Measurements from ENCODE around the gene RIPOR2. TPM values are rescaled to one million over a fixed set of nuclear protein-coding genes. Genes with fewer than 3 reads are reported as not detected.
A peak's percentile ranks its signal among the peaks of the same experiment; 100 is the strongest.

The RIPOR2 gene
- polyA plus RNA-seq, 3 donors from 2014 or later: 262 to 392 (median 334) TPM

GRCh38 chr6:24832794-24833193 lies 103.0 kb downstream of the RIPOR2 start:
- peak overlapping the region; percentile 28 to 89 (median 69) for H3K27ac Mint-ChIP-seq
- no peak overlapping the region for H3K4me3 Mint-ChIP-seq
- peaks cover 36 to 65% of the 10 kb centered on the region in 2 donors for H3K4me1 Mint-ChIP-seq
- peaks cover 34 to 86% (median 54%) of the 10 kb centered on the region in 3 donors for H3K36me3 Mint-ChIP-seq
- no peaks in the 10 kb centered on the region for H3K9me3 Mint-ChIP-seq
- DNase-seq: no peak
- H3K27me3 Mint-ChIP-seq (ENCODE audit: low read depth in 3 of 3): peaks cover 2 to 56% (median 12%) of the 10 kb centered on the region in 3 donors

DNA sequence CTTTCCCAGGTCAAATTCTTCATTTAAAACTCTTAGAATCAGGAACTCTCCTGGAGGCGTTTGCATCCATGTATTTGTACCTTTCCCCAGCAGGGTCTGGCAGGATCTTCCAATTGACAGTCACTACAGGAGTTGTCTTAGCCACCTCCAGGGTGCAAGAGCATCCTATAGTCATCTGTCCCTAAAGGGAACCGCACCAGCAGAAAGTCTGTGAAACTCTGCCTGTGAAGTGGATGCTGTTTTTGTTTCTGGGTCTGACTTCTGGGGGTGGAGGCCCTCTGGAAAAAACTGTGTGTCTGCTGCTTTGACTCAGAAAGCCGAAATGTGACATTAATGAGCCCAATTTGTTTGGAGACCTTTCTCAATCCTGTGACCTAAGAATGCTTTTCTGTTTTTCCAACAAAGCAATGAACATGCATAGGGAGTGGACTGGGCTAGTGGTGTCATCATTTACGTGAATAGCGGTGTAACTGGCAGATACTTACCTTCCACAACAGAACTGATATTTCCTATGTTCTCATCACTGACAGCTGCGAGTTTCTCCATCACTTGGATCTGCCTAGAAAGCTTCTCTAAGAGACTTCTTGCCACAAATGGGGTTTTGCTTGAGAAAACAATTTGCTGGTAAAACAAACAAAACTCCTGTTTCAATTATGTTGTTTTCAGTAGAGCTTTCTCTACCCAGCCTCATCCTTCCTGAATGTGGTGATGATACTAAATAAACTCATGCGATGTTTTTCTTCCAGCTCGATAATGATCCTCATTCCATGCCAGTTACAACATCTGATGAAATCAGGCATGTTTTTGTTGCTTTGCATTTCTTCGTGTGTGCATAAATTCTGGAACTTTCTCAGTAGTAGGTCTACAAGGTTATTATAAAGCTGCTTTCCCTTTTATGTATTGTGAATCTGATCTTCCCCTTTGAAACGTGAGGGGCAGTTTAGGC lies 103.7 kb downstream of the RIPOR2 start:
- Mint-ChIP-seq H3K27me3 (ENCODE audit: low read depth in 3 of 3) (peaks cover 2 to 50% (median 12%) of the 10 kb centered on the region in 3 donors), H3K27ac (peak overlapping the region; percentile 28 to 89 (median 69)), H3K36me3 (peaks cover 31 to 89% (median 61%) of the 10 kb centered on the region in 3 donors), H3K9me3 (no peaks in the 10 kb centered on the region), H3K4me3 (no peak overlapping the region), H3K4me1 (peaks cover 33 to 66% of the 10 kb centered on the region in 2 donors)
- no peak for DNase-seq

DNA sequence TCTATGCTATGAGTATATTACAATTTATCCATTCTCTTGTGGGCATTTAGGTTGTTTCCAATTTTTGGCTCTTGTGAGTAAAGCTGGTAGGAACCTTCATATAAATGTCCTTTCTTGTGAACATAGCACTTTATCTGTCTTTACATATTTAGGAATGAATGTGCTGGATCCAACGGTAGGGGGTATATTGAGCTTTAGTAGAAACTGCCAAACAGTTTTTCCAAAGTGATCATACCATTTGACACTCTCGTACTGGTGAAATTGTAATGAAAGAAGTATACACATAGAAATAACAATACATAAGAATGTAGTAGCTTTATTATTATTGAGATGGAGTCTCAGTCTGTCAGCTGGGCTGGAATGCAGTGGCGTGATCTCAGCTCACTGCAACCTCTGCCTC lies 106.1 kb downstream of the RIPOR2 start:
- H3K36me3 Mint-ChIP-seq: peaks cover 29 to 76% (median 57%) of the 10 kb centered on the region in 3 donors
- H3K27ac Mint-ChIP-seq: peak overlapping the region in 2 of 6 donors; percentile 49 to 59

GRCh38 chr6:24827970-24828369 lies 107.8 kb downstream of the RIPOR2 start:
- H3K36me3 Mint-ChIP-seq: peaks cover 24 to 70% (median 54%) of the 10 kb centered on the region in 3 donors
- H3K4me3 Mint-ChIP-seq: no peak overlapping the region
- no peaks in the 10 kb centered on the region for H3K9me3 Mint-ChIP-seq

More for the DNA sequence above, 106.1 kb downstream of the RIPOR2 start:
- Mint-ChIP-seq H3K4me3 (no peak overlapping the region), H3K9me3 (no peaks in the 10 kb centered on the region), H3K4me1 (peaks cover 22 to 51% of the 10 kb centered on the region in 2 donors), H3K27me3 (ENCODE audit: low read depth in 3 of 3) (peaks cover 2 to 38% (median 6%) of the 10 kb centered on the region in 3 donors)
- DNase-seq: no peak

GRCh38 chr6:24827162-24827561 lies 108.6 kb downstream of the RIPOR2 start:
- H3K9me3 Mint-ChIP-seq: no peaks in the 10 kb centered on the region
- no peak for DNase-seq
- peaks cover 10 to 46% of the 10 kb centered on the region in 2 donors for H3K4me1 Mint-ChIP-seq
- H3K27me3 Mint-ChIP-seq (ENCODE audit: low read depth in 3 of 3): peaks cover 0 to 30% (median 2%) of the 10 kb centered on the region in 3 donors
- no peak overlapping the region for H3K4me3 Mint-ChIP-seq
- H3K27ac Mint-ChIP-seq: peak overlapping the region in 5 of 6 donors; percentile 25 to 68 (median 51)
- H3K36me3 Mint-ChIP-seq: peaks cover 17 to 62% (median 46%) of the 10 kb centered on the region in 3 donors

More at GRCh38 chr6:24827970-24828369, 107.8 kb downstream of the RIPOR2 start:
- Mint-ChIP-seq H3K27ac (peak overlapping the region in 5 of 6 donors; percentile 51 to 68 (median 64)), H3K27me3 (ENCODE audit: low read depth in 3 of 3) (peaks cover 0 to 34% (median 2%) of the 10 kb centered on the region in 3 donors), H3K4me1 (peaks cover 16 to 49% of the 10 kb centered on the region in 2 donors)
- no peak for DNase-seq

- Mint-ChIP-seq H3K9me3 (no peaks in the 10 kb centered on the region), H3K36me3 (peaks cover 12 to 56% (median 38%) of the 10 kb centered on the region in 3 donors), H3K4me1 (peaks cover 24 to 51% of the 10 kb centered on the region in 2 donors), H3K4me3 (no peak overlapping the region), H3K27me3 (ENCODE audit: low read depth in 3 of 3) (peaks cover 0 to 24% (median 4%) of the 10 kb centered on the region in 3 donors), H3K27ac (peak overlapping the region in 5 of 6 donors; percentile 53 to 83 (median 70))
- no peak for DNase-seq
These were observed 110.6 kb downstream of the RIPOR2 start for GRCh38 chr6:24825130-24825630.

- no peak for DNase-seq
- Mint-ChIP-seq H3K9me3 (no peaks in the 10 kb centered on the region), H3K4me1 (peaks cover 24 to 52% of the 10 kb centered on the region in 2 donors), H3K4me3 (no peak overlapping the region), H3K27ac (peak overlapping the region in 5 of 6 donors; percentile 45 to 78 (median 57)), H3K36me3 (peaks cover 12 to 49% (median 38%) of the 10 kb centered on the region in 3 donors), H3K27me3 (ENCODE audit: low read depth in 3 of 3) (peaks cover 0 to 21% (median 4%) of the 10 kb centered on the region in 3 donors)
These were observed 111.4 kb downstream of the RIPOR2 start for GRCh38 chr6:24824142-24824938.

DNA sequence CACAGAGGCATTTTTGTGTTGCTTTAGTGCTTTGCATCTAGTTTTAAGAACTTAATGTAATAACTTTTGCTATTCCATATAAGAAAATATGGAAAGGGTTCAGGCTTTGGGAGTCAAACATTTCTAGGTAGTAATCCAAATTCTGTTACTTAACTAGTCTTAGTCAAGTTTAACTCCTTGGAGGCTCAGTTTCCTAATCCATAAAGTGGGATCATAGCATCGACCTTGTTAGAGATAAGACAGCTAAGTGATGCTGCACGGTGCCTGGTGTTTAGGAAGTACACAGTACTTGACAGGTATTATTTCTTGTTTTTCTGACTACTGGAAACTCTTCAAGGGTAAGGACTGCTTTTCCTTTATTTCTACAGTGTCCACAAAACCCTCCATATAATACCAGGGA lies 112.6 kb downstream of the RIPOR2 start:
- peak overlapping the region in 3 of 6 donors; percentile 19 to 46 (median 42) for H3K27ac Mint-ChIP-seq
- H3K36me3 Mint-ChIP-seq: peaks cover 12 to 50% (median 41%) of the 10 kb centered on the region in 3 donors
- H3K4me1 Mint-ChIP-seq: peaks cover 25 to 60% of the 10 kb centered on the region in 2 donors
- H3K4me3 Mint-ChIP-seq: no peak overlapping the region
- peaks cover 0 to 15% (median 4%) of the 10 kb centered on the region in 3 donors for H3K27me3 Mint-ChIP-seq (ENCODE audit: low read depth in 3 of 3)
- no peaks in the 10 kb centered on the region for H3K9me3 Mint-ChIP-seq
- DNase-seq: no peak

DNA sequence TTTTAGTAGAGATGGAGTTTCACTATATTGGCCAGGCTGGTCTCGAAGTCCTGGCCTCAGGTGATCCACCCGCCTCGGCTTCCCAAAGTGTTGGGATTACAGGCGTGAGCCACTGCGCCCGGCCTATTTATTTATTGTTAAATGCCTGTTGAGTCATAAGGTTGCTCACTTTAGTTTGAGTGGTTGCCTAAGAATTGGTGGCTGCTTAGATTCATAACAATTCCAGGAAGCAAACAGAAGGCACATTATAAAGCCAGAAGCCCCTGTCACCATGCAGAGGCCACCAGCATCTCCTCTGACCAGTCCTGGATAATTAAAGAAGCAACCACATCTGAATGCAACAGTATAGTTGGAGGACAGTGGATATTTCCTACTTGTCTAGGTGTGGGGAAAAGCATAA lies 113.1 kb downstream of the RIPOR2 start:
- Mint-ChIP-seq H3K9me3 (no peaks in the 10 kb centered on the region), H3K27ac (peak overlapping the region in 3 of 6 donors; percentile 17 to 46 (median 20)), H3K27me3 (ENCODE audit: low read depth in 3 of 3) (peaks cover 0 to 15% (median 4%) of the 10 kb centered on the region in 3 donors), H3K4me3 (no peak overlapping the region), H3K36me3 (peaks cover 12 to 50% (median 36%) of the 10 kb centered on the region in 3 donors), H3K4me1 (peaks cover 25 to 56% of the 10 kb centered on the region in 2 donors)
- no peak for DNase-seq

DNA sequence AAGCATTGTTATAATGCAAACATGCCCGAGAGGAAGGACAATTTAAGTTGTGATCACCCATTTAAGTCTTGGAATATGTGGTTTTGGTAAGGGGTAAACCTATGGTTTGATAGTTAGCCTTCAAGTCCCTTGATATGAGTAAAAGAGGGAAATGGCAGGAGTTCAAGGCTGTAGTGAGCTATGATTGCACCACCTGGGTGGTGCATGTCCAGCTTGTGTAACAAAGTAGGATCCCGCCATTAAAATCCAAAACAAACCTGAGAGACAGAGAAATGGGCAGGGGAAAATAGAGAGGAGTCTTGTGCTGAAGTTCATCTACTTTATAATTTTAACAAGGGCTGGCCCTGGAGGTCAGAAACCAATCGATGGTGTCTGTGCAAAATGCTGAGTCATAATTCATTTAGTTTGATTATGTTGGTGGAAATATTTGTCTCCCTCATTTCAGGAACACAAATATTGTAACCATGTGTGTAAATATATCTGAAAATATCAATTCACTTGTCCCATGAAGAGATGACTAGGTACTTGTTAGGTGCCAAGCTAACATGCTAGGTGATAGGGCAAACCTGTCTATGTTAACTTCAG lies 113.8 kb downstream of the RIPOR2 start:
- H3K4me1 Mint-ChIP-seq: peaks cover 25 to 52% of the 10 kb centered on the region in 2 donors

DNA sequence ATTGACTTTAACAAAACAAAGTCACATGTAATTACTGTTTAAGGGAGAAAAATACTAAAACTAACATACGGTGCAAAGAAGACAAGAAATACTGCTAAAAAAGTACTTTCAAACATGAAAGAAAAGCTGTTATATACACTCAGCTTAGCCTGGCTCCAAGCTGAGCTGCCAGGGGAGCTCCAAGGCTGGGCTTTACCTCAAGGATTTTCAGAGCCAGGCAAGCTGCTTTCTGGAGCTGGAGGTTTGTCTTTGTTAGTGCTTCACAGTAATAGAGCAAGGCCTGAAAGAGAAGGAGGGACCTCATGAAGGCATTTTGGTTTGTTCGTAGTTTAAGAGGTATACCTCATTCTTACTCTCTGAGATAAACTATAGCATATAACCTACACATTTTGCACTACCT lies 117.4 kb downstream of the RIPOR2 start:
- H3K4me3 Mint-ChIP-seq: no peak overlapping the region
- peak overlapping the region in 5 of 6 donors; percentile 30 to 79 (median 68) for H3K27ac Mint-ChIP-seq
- H3K36me3 Mint-ChIP-seq: peaks cover 0 to 29% (median 16%) of the 10 kb centered on the region in 3 donors

More for the DNA sequence above, 113.8 kb downstream of the RIPOR2 start:
- no peaks in the 10 kb centered on the region for H3K9me3 Mint-ChIP-seq
- no peak for DNase-seq
- H3K27me3 Mint-ChIP-seq (ENCODE audit: low read depth in 3 of 3): peaks cover 0 to 15% (median 4%) of the 10 kb centered on the region in 3 donors
- H3K4me3 Mint-ChIP-seq: peak overlapping the region in 1 of 5 donors; percentile 44
- peak overlapping the region; percentile 62 to 86 (median 74) for H3K27ac Mint-ChIP-seq
- H3K36me3 Mint-ChIP-seq: peaks cover 12 to 45% (median 30%) of the 10 kb centered on the region in 3 donors

DNA sequence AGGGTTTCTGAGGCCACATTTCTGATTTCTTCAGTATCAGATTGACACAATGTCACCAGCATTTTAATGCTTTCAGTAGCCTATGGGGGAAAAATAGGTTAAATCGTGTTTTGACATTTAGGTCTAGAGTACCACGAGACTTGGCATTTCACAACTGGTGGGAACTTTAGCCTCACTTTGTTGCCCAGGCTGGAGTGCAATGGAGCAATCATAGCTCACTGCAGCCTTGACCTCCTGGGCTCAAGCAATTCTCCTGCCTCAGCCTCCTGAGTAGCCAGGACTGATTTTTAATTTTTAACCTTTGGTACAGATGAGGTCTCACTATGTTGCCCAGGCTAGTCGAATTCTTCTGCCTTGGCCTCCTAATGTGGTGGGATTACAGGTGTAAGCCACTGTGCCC lies 126.0 kb downstream of the RIPOR2 start:
- H3K36me3 Mint-ChIP-seq: peaks cover 10 to 36% (median 16%) of the 10 kb centered on the region in 3 donors
- H3K27ac Mint-ChIP-seq: peak overlapping the region in 5 of 6 donors; percentile 18 to 68 (median 58)
- H3K27me3 Mint-ChIP-seq (ENCODE audit: low read depth in 3 of 3): peaks cover 3 to 12% (median 7%) of the 10 kb centered on the region in 3 donors
- H3K4me1 Mint-ChIP-seq: peaks cover 2 to 11% of the 10 kb centered on the region in 2 donors
- H3K9me3 Mint-ChIP-seq: no peaks in the 10 kb centered on the region
- DNase-seq: no peak
- H3K4me3 Mint-ChIP-seq: no peak overlapping the region

More for the DNA sequence above, 117.4 kb downstream of the RIPOR2 start:
- no peak for DNase-seq
- Mint-ChIP-seq H3K9me3 (no peaks in the 10 kb centered on the region), H3K27me3 (ENCODE audit: low read depth in 3 of 3) (peaks cover 0 to 7% (median 4%) of the 10 kb centered on the region in 3 donors), H3K4me1 (peaks cover 16 to 33% of the 10 kb centered on the region in 2 donors)

Measured in immature natural killer cell (primary cell).